Activated CD8-positive, alpha-beta memory T cell treated with anti-CD3 and anti-CD28 coated beads for 1 hour (primary cell): Measurements from ENCODE around the gene RNF149.
"Not testable (repeated sequence)": the region's sequence is repeated elsewhere in the genome, so short reads cannot be mapped to it uniquely, and the experiment has no call there.

Source experiments
- DNase-seq, 2 donors: peaks; one replicate each; pipeline ENCODE4 v3.0.0-alpha.2; 2020; ENCODE audit warnings: low read depth in 1 of 2; ENCODE audit errors: extremely low read depth in 1 of 2

The RNF149 gene

GRCh38 chr2:101308432-101309210 is at the start of gene RNF149:
TSS of gene RNF149 (minus strand) at chr2:101308701. CDS start at chr2:101308588, 113 bp downstream.
- DNase-seq: peak; percentile 84 to 91

DNA sequence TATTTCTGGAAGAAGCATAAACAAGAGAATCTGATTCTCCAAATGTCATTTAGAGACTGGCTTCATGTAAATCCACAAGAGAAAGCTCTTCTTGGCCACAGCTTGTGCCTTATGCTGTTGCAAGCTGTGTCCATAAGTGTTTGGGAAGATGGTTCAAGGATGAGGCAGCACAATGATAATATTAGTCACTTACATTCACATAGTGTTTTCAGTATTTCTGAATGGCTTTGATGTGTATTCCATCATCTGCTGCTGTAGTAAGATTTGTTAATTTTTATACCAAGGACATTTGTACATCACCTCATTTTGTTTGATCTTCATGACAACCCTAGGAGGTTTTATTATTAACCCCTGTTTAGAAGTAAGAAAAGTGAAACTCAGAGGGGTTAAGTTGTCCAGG is 48.9 kb upstream of the RNF149 start:
- no peak for DNase-seq

- no peak for DNase-seq
These were observed 48.0 kb upstream of the RNF149 start for GRCh38 chr2:101356521-101356920.

DNA sequence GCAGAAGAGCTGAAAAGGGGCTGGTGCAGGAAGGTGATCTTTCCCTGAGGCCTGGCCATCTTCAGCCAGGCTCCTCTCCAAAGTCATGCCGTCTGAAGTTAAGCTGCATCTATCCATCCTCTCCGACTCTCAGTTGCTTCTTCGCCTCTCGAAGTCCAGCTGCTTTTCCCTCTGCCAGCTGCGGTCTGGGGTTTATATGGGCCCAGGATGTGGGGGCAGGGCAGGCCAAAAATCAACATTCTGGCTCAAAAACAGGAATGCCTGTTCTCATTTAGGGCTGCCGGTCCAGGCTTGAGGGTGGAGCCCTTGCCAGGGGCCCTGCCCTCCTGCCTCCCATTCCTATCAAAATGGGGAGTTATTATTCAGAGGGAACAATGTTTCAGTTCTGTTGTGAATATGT is 47.6 kb upstream of the RNF149 start:
- DNase-seq: no peak

- no peak for DNase-seq
These were observed 47.0 kb upstream of the RNF149 start for GRCh38 chr2:101355401-101356054.

DNA sequence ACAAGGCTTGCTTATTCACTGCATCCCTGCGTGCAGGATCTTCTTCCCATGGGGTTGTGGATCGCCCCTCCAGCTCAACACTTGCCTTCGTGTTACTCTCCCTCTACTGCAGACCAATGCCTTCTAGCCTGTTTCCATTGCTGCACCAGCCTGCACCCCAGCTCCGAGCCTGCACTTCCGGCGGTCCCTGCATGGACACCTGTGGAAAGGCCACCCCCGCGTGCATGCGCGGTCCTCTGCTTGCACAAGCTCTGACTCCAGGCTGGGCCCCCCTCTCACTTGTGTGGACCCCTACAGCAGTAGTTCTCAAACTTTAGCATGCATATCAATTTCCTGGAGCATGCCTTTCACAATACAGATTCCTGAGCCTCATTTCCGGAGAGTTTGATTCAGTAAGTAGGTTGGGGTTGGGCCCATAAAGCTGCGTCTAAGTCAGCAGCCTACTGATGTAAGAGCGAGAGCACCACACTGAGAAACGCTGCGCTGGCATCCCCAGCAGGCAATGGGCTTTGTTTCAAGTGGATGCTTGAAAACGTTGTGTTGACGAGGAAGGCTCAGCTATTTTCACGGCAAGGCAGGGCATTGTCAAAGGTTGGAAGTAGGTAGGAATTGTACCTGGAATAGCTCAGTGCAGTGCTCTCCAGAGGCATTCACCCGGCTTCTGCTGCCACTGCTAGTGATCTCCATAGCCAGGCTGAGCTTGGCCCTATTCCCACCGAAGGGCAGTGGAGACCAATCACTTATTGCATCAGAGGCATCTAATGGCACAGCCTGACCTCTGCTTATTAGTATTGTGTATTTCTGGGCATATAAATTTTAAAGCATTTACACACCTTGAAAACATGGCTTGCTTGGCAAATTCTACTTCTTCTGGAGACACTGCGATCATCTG is 46.2 kb upstream of the RNF149 start:
- DNase-seq: no peak

DNA sequence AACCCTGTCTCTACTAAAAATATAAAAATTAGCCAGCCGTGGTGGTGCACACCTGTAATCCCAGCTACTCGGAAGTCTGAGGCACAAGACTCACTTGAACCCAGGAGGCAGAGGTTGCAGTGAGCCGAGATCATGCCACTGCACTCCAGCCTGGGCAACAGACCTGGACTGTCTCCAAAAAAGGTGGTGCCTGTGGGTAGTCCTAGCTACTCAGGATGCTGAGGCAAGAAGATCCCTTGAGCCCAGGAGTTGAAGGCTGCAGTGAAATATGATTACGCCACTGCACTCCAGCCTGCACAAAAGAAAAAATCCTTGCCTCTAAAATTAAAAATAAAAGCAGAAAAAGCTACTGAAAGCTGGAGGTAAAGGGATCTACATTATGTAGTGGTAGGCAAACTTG is 44.1 kb upstream of the RNF149 start:
- not testable (repeated sequence) for DNase-seq

- no peak for DNase-seq
These were observed 42.7 kb upstream of the RNF149 start for GRCh38 chr2:101351207-101351606.

- DNase-seq: no peak
These were observed 41.6 kb upstream of the RNF149 start for GRCh38 chr2:101349893-101350662.

- DNase-seq: no peak
These were observed 40.4 kb upstream of the RNF149 start for GRCh38 chr2:101348883-101349282.

- no peak for DNase-seq
These were observed 38.4 kb upstream of the RNF149 start for GRCh38 chr2:101346909-101347308.

DNA sequence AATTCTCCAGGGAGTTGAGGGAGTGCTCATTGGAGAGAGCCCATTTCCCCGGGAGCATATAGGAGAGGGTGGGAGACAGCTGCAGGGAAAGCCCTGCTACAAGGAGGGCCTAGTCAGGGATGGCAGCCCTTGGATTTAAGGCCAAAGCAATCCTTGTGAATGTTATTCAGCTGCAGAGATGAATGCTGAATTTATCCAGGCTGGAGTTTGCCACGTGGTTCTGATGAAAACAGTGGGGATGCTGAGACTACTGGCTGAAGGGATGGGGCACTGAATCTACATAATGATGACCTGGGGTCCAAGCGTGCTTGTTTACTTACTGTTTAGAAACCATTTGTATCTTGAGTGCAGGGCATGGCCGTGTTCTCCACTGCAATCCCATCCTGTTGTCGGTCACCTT is 35.6 kb upstream of the RNF149 start:
- no peak for DNase-seq

DNA sequence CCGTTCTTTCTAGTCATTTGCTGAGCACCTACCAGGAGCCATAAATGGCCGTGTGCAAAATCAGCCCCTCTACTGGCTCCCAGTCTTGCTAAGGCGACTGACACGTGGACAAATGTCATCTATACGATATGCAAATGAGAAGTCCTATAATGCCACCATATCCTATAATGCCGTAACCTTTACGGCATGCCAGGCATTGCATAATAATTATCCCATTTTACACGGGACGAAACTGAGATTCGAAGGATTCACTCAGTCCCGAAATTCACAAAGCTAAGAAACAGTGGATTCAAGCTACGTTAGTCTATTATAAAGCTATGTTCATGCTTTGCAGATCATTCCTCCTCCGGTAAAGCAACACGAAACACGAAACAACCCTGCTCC is 34.1 kb upstream of the RNF149 start:
- DNase-seq: no peak

- peak; percentile 37 to 58 for DNase-seq
These were observed 33.6 kb upstream of the RNF149 start for GRCh38 chr2:101341901-101342624.

- DNase-seq: no peak
These were observed 32.9 kb upstream of the RNF149 start for GRCh38 chr2:101341421-101341820.

- no peak for DNase-seq
These were observed 31.6 kb upstream of the RNF149 start for GRCh38 chr2:101340141-101340551.

- DNase-seq: no peak
These were observed 30.9 kb upstream of the RNF149 start for GRCh38 chr2:101339266-101339880.

- no peak for DNase-seq
These were observed 29.4 kb upstream of the RNF149 start for GRCh38 chr2:101337877-101338276.

DNA sequence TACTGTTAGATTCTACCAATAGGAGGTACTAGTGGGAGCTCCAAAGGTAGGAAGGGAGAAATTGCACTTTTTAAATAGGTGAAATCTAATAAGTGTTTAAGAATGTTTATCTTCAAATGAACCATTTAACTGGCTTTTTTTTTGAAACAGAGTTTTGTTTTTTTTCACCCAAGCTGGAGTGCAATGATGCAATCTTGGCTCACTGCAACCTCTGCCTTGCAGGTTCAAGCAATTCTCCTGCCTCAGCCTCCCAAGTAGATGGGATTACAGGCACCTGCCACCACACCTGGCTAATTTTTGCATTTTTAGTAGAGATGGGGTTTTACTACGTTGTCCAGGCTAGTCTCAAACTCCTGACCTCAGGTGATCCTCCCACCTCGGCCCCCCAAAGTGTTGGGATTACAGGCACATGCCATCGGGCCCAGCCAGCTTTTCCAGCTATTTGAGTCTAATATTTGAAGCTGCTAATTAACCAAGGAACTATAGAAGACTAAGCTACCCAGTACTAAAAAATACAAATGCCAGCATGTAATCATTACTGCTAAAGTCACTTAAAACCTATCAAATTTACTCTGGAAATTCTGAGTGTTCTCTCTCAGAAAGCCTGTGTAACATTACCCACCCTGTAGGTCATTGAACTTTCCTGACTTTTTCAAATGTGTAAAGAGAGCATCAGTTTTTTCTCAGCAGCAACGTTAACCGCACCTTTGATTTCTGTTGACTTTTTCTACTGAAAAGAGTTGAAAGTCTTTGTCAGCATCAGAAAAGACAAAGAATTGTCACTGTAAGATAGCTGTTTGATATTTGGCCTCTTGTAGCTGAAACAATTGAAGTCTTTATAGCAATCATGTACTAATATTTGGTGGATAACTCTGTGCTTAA is 24.6 kb upstream of the RNF149 start:
- no peak for DNase-seq
